Urinary bladder (tissue), 4 donors: ENCODE results near the gene TM9SF3. TPM values are rescaled to one million over a fixed set of nuclear protein-coding genes. Genes with fewer than 3 reads are reported as not detected.
"Not testable (repeated sequence)": the region's sequence is repeated elsewhere in the genome, so short reads cannot be mapped to it uniquely, and the experiment has no call there.

Experiments
- DNase-seq: peaks from one replicate; pipeline ENCODE4 v3.0.0-alpha.2; 2015; ENCODE audit errors: extremely low spot score
- H3K27ac ChIP-seq: one replicate; pipeline ENCODE4 v1.5.1; 2013; ENCODE audit warnings: low read depth, mild to moderate bottlenecking, moderate library complexity
- H3K36me3 ChIP-seq: one replicate; pipeline ENCODE4 v1.6.1; 2013; ENCODE audit warnings: mild to moderate bottlenecking, moderate library complexity; ENCODE audit not compliant: insufficient read depth
- H3K4me1 ChIP-seq: one replicate; pipeline ENCODE4 v1.6.1; 2013; ENCODE audit warnings: mild to moderate bottlenecking, moderate library complexity; ENCODE audit not compliant: insufficient read depth
- H3K4me3 ChIP-seq: one replicate; pipeline ENCODE4 v1.5.1; 2013; ENCODE audit warnings: low read depth, low read length
- WGBS: extraction: QIAGEN DNeasy Blood & Tissue Kit; methylation state at CpG from one replicate; pipeline ENCODE4 v1.1.7; 2013; 5-methylcytosine and 5-hydroxymethylcytosine counted together
- polyA plus RNA-seq: library from polyadenylated mRNA; stranded (reverse); fragments of 200-250 nt; gene quantifications from one replicate; pipeline ENCODE4 v1.2.3, GENCODE V29; 2013
- total RNA-seq: library from RNA; depleted of rRNA; stranded (reverse); fragments of >200 nt; gene quantifications from one replicate; pipeline ENCODE4 v1.2.3, GENCODE V29; 2014
- donor health status: healthy with polysubstance abuse.
- donor health status: healthy.

Gene TM9SF3
- total and polyA plus RNA-seq, 2 donors = 55.2 to 156 TPM

DNA sequence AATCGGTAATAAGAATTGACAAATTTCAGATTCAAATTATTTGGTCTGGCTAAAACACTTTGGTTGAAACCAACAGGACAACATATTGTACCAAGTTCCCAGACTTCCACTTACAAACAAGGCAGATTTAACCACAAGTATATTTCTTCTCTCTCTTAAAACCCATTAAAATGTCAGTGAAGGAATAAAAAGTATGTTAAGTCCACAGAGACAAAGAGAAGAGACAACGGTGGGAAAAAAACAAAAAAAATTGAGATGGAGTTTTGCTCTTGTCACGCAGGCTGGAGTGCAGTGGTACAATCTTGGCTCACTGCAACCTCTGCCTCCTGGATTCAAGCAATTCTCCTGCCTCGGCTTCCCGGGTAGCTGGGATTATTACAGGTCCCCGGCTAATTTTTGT, 16.3 kb downstream of the TM9SF3 start:
- DNase-seq = no peak
- H3K4me1 ChIP-seq = no peaks in the 10 kb centered on the region
- no peak overlapping the region for H3K4me3 ChIP-seq
- 85% methylated on average over 6 of the region's 6 CpGs for WGBS
- no peak overlapping the region for H3K27ac ChIP-seq
- no peaks in the 10 kb centered on the region for H3K36me3 ChIP-seq

DNA sequence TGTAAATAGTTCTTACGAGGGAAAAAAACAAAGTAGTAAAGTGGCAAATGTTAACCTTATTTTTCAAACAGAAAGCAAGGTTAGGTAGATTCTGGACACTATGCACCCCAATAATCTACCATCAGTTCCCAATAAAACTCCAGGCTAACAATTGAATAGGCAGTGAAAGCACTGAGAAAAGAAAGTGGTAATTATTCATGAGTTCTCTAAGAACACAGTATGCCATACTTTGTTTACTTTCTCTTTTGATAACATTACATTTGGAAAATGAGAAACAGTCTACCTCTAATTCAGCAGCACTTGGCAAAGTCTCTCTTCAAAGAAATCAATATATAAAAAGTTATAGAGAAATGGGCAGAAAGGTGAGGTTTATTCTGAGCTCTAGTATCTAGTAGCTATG, 18.4 kb downstream of the TM9SF3 start:
- 80% methylated on average over 1 of the region's 1 CpG for WGBS
- Histone ChIP-seq H3K4me3 (no peak overlapping the region), H3K27ac (no peak overlapping the region), H3K36me3 (peaks cover 4% of the 10 kb centered on the region), H3K4me1 (no peaks in the 10 kb centered on the region)
- no peak for DNase-seq

DNA sequence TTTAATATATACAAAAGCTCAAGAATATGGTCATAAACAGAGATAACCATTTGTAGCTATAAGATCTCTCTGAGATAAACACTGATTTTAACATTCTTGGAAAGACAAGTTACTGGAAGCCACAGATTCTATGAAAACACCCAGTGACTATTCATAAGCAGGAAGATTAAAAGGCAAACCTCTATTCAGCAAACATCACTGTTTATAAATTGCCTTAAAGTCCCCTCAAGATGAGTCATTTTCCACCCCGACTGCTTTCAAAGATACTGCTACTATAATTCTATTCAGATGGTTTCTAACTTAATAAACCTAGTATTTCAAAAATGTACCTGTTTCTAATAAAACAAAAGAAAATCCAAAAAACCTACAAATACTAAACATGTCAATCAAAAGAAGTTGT, 21.0 kb downstream of the TM9SF3 start:
- Histone ChIP-seq H3K36me3 (peaks cover 7% of the 10 kb centered on the region), H3K4me1 (no peaks in the 10 kb centered on the region), H3K27ac (no peak overlapping the region), H3K4me3 (no peak overlapping the region)
- no peak for DNase-seq
- WGBS = 6% methylated on average over 1 of the region's 1 CpG

DNA sequence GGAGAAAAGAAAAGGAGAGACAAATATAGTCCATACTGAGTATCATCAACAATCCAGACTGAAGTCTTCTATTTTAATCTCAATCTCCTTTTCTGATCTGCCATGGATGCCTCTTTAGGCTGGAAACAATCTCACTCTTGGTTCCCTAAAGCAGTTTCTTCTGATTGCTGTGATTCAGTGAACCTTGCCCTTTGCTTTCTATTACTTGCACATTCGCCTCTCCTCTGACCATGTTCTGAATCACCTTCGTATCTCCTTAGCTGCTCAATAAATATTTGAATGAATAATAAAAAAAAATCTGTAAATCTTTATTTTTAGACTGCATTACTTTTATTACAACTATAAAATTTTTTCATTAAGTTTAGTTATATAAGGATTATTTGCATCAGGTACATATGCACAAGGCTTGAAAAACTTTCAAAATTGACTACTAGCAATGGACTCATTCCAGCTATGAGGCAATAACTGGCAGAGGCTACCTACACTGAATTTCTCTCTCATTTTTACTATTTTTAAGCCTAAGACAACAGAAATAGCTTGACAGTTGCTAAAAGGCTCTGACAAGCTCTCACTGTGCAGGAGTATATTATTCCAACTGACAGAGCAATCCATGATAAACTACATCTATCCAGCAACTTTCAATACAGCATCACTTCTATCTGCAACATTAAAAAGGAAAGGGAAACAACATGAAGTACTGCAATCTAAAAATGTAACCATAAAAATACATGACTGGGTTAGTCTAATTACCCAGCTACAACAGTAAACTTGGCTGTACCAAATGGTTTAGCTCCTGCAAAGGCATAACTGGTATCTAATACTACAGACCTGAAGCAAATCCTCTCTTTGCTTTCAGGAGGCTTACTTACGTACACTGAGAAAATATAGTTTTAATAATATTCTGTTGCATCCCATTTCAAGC, 25.6 kb downstream of the TM9SF3 start:
- WGBS = 92% methylated on average over 3 of the region's 3 CpGs
- Histone ChIP-seq H3K27ac (no peak overlapping the region), H3K4me3 (no peak overlapping the region), H3K36me3 (peaks cover 7% of the 10 kb centered on the region), H3K4me1 (no peaks in the 10 kb centered on the region)
- DNase-seq = no peak

DNA sequence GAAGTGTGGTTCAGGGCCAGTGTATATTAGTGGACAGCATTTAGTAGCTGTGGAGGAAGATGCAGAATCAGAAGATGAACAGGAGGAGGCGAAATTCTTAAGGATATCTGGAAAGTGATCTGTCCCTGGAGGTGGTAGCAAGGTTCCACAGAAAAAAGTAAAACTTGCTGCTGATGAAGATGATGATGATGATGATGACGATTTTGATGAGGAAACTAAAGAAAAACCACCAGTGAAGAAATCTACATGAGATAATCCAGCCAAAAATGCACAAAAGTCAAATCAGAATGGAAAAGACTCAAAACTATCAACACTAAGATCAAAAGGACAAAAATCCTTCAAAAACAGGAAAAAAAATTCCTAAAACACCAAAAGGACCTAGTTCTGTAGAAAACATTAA, 26.3 kb downstream of the TM9SF3 start:
- Histone ChIP-seq H3K27ac (no peak overlapping the region), H3K4me3 (no peak overlapping the region), H3K36me3 (peaks cover 7% of the 10 kb centered on the region), H3K4me1 (no peaks in the 10 kb centered on the region)
- DNase-seq = no peak
- WGBS = 98% methylated on average over 2 of the region's 2 CpGs

DNA sequence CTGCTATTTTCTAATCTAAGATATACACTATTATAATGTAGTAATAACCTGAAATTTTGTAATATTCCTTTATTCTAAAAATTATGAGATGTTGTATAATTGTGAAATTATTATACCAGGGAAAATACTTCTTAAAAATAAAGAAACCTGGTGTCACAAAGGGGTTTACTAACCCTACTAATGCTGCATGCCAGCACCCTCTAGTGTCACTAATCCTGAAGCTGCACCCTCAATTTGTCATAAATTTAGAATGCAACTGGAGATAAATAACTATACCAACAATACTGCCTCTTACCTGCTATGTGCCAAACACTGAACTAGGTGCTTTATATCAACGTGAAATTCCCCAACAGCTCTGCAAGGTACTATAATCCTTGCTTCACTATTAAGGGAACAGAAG, 30.8 kb downstream of the TM9SF3 start:
- no peak for DNase-seq
- Histone ChIP-seq H3K36me3 (no peaks in the 10 kb centered on the region), H3K4me3 (no peak overlapping the region), H3K27ac (no peak overlapping the region), H3K4me1 (no peaks in the 10 kb centered on the region)
- 69% methylated on average over 1 of the region's 1 CpG for WGBS

DNA sequence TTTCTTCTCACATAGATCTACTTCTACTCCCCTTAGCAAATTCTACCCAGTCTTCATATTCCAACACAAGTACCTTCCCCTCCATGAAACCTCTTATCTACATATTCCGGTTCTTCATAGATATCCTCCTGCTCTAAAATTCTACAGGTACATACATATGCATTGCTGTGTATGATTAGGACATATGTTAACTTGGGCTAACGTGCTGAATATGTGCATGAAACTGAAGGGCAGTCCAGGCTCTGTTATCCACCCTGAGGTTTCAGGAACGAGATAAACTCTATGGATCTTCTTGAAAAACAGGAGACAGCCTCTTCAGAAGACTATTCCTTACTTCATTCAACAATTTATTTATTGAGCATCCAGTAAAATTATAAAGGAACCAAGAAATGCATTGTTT, 31.5 kb downstream of the TM9SF3 start:
- DNase-seq = no peak

DNA sequence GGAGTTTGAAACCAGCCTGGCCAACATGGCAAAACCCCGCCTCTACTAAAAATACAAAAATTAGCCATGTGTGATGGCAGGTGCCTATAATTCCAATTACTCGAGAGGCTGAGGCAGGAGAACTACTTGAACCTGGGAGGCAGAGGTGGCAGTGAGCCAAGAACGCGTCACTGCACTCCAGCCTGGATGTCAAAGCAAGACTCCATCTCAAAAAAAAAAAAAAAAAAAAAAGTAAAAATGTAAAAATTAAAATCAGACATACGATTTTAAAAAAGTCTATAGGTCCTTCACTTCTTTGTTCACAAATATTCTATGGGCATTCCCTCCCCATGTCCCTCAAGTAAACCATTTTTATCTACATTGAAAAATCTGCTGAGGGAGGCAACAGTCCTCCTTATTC, 38.2 kb downstream of the TM9SF3 start:
- DNase-seq = no peak
- H3K4me3 ChIP-seq = no peak overlapping the region
- H3K36me3 ChIP-seq = peaks cover 2% of the 10 kb centered on the region
- H3K4me1 ChIP-seq = no peaks in the 10 kb centered on the region
- no peak overlapping the region for H3K27ac ChIP-seq
- 85% methylated on average over 5 of the region's 5 CpGs for WGBS

More for the DNA sequence above, 31.5 kb downstream of the TM9SF3 start:
- H3K27ac ChIP-seq = no peak overlapping the region
- 91% methylated on average over 3 of the region's 3 CpGs for WGBS
- no peaks in the 10 kb centered on the region for H3K4me1 ChIP-seq
- H3K4me3 ChIP-seq = no peak overlapping the region
- no peaks in the 10 kb centered on the region for H3K36me3 ChIP-seq

DNA sequence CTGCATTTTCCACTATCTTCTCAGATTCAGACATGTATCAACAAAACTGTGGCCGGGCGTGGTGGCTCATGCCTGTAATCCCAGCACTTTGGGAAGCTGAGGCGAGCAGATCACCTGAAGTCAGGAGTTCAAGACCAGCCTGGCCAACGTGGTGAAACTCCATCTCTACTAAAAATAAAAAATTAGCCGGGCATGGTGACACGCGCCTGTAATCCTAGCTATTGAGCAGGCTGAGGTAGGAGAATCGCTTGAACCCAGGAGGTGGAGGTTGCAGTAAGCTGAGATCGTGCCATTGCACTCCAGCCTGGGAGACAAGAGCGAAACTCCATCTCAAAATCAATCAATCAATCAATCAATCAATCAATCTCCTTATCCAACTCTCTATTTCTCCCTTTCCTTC, 41.3 kb downstream of the TM9SF3 start:
- not testable (repeated sequence) for DNase-seq, H3K4me1 ChIP-seq, H3K4me3 ChIP-seq, H3K36me3 ChIP-seq, H3K27ac ChIP-seq
- WGBS = 95% methylated on average over 10 of the region's 10 CpGs

DNA sequence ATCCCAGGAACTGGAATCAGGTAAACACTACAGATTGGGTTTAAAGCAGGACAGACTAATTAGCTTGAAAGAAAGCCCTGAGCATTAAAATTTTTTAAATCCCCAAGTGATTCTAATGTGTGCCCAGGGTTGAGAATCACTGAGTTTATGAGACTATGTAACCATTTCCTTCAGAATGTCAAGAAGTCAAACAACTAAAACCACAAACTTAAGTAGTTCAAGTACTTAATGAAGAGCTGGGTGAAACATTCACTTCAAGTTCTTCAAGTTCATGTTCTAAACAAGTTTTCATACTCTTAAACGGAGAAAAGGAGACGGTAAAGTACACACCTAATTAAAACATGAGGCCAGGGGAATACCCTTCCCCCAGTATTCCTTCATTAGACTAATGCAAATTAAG, 44.9 kb downstream of the TM9SF3 start:
- WGBS = 95% methylated on average over 2 of the region's 2 CpGs
- peaks cover 4% of the 10 kb centered on the region for H3K36me3 ChIP-seq
- no peaks in the 10 kb centered on the region for H3K4me1 ChIP-seq

DNA sequence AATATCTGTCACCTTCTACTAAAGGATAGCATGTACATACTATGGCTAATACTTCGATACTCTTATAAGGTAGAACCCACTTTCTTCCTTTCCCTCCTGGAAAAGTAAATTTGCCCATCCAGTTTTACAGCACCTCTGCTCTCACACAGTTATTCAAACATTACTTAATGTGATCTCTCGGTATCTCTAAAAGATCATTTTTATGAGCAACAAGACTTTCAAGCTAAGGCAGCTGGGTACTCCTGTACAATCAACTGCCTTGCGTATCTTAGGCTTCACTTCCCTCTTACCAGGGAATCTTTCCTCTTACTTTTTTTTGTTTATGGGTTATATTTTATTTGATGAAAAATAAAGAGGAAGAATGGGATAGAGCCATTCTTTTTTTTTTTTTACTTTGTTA, 46.6 kb downstream of the TM9SF3 start:
- Histone ChIP-seq H3K27ac (no peak overlapping the region), H3K4me3 (no peak overlapping the region), H3K36me3 (peaks cover 4% of the 10 kb centered on the region), H3K4me1 (no peaks in the 10 kb centered on the region)
- no peak for DNase-seq
- 84% methylated on average over 3 of the region's 3 CpGs for WGBS

More for the DNA sequence above, 44.9 kb downstream of the TM9SF3 start:
- Histone ChIP-seq H3K27ac (no peak overlapping the region), H3K4me3 (no peak overlapping the region)
- DNase-seq = no peak

DNA sequence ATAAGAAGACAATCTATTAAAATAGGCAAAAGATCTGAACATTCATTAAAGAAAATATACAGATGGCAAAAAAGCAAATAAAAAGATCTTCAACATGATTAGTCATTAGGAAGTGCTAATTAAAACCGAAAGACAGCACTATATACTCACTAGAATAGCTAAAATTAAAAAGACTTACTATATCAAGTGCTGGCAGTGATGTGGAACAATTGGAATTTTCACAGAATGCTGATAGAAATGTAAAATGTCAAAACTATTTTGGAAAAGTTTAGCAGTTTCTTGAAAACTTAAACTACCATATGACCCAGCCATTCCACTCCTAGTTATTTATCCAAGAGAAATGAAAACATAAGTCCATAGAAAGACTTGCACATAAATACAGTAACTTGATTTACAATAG, 48.1 kb downstream of the TM9SF3 start:
- Histone ChIP-seq H3K27ac (no peak overlapping the region), H3K4me3 (no peak overlapping the region), H3K4me1 (no peaks in the 10 kb centered on the region), H3K36me3 (peaks cover 2% of the 10 kb centered on the region)
- 99% methylated on average over 1 of the region's 1 CpG for WGBS
- DNase-seq = no peak

DNA sequence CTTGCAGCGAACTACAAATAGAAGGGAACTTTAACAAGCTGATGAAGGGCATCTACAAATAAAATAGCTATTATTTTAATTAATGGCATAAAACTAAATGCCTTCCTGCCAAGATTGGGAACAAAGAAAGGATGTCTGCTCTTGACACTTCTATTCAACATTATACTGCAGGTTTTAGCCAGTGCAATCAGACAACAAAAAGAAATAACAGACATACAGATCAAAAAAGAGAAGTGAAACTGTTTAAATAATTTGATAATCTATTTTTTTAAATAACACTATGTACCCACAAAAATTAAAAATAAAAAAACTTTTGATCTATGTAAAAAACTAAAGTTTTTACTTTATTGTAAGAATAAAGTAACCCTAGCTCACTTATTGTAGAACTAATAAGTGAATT, 50.7 kb downstream of the TM9SF3 start:
- H3K4me1 ChIP-seq = no peaks in the 10 kb centered on the region
- no peak for DNase-seq
- H3K36me3 ChIP-seq = peaks cover 2% of the 10 kb centered on the region
- no peak overlapping the region for H3K27ac ChIP-seq
- 95% methylated on average over 1 of the region's 1 CpG for WGBS
- no peak overlapping the region for H3K4me3 ChIP-seq

DNA sequence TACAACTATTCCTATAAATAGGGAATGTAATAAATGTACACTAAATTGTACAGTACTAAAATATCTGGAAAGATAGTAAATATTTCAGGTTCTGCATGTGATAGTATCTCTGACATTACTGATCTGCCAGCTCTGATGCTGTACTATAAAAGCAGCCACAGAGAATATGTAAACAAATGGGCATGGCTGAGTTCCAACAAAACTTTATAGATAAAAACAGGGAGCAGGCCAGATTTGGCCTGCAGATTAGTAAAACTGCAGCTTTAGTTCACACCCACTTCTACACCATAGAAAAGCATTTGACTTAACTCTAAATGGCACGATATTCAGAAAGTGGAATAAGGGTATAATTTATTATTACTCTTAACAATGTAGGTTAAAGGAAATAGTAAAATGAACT, 54.3 kb downstream of the TM9SF3 start:
- Histone ChIP-seq H3K4me3 (no peak overlapping the region), H3K4me1 (no peaks in the 10 kb centered on the region), H3K27ac (no peak overlapping the region), H3K36me3 (peaks cover 2% of the 10 kb centered on the region)
- WGBS = 51% methylated on average over 1 of the region's 1 CpG
- no peak for DNase-seq
